ENCODE data around the gene PIEZO2.
"Not testable (repeated sequence)": the region's sequence is repeated elsewhere in the genome, so short reads cannot be mapped to it uniquely, and the experiment has no call there.

Gene PIEZO2

GRCh38 chr18:11147371-11147951 lies 1.9 kb downstream of the PIEZO2 start:
- Histone ChIP-seq H3K9me3 (ENCODE audit: control insufficient read depth, low read length) (no peaks in the 10 kb centered on the region), H3K4me1 (ENCODE audit: control insufficient read depth, insufficient read depth, low read length) (peaks cover 12% of the 10 kb centered on the region), H3K9ac (ENCODE audit: low read length) (no peak overlapping the region), H3K27me3 (ENCODE audit: control insufficient read depth, insufficient read depth, low read length) (peaks cover 57% of the 10 kb centered on the region), H3K4me3 (ENCODE audit: low read length) (no peak overlapping the region), H3K36me3 (ENCODE audit: control insufficient read depth, insufficient read depth, low read length) (no peaks in the 10 kb centered on the region)

GRCh38 chr18:11146947-11147345 lies 2.4 kb downstream of the PIEZO2 start:
- Histone ChIP-seq H3K36me3 (ENCODE audit: control insufficient read depth, insufficient read depth, low read length) (no peaks in the 10 kb centered on the region), H3K4me3 (ENCODE audit: low read length) (no peak overlapping the region), H3K9ac (ENCODE audit: low read length) (no peak overlapping the region), H3K4me1 (ENCODE audit: control insufficient read depth, insufficient read depth, low read length) (peaks cover 12% of the 10 kb centered on the region), H3K27me3 (ENCODE audit: control insufficient read depth, insufficient read depth, low read length) (peaks cover 57% of the 10 kb centered on the region), H3K9me3 (ENCODE audit: control insufficient read depth, low read length) (no peaks in the 10 kb centered on the region)

- peaks cover 12% of the 10 kb centered on the region for H3K4me1 ChIP-seq (ENCODE audit: control insufficient read depth, insufficient read depth, low read length)
- no peak overlapping the region for H3K4me3 ChIP-seq (ENCODE audit: low read length)
- H3K36me3 ChIP-seq (ENCODE audit: control insufficient read depth, insufficient read depth, low read length), result no peaks in the 10 kb centered on the region
- peaks cover 55% of the 10 kb centered on the region for H3K27me3 ChIP-seq (ENCODE audit: control insufficient read depth, insufficient read depth, low read length)
- H3K9me3 ChIP-seq (ENCODE audit: control insufficient read depth, low read length), result no peaks in the 10 kb centered on the region
- H3K9ac ChIP-seq (ENCODE audit: low read length), result no peak overlapping the region
These were observed 3.0 kb downstream of the PIEZO2 start for GRCh38 chr18:11146238-11146946.

- H3K4me3 ChIP-seq (ENCODE audit: low read length), result no peak overlapping the region
- peaks cover 12% of the 10 kb centered on the region for H3K4me1 ChIP-seq (ENCODE audit: control insufficient read depth, insufficient read depth, low read length)
- H3K9me3 ChIP-seq (ENCODE audit: control insufficient read depth, low read length), result no peaks in the 10 kb centered on the region
- peaks cover 47% of the 10 kb centered on the region for H3K27me3 ChIP-seq (ENCODE audit: control insufficient read depth, insufficient read depth, low read length)
- H3K36me3 ChIP-seq (ENCODE audit: control insufficient read depth, insufficient read depth, low read length), result no peaks in the 10 kb centered on the region
- H3K9ac ChIP-seq (ENCODE audit: low read length), result no peak overlapping the region
These were observed 3.8 kb downstream of the PIEZO2 start for GRCh38 chr18:11145413-11146191.

- Histone ChIP-seq H3K36me3 (ENCODE audit: control insufficient read depth, insufficient read depth, low read length) (no peaks in the 10 kb centered on the region), H3K9me3 (ENCODE audit: control insufficient read depth, low read length) (no peaks in the 10 kb centered on the region), H3K27me3 (ENCODE audit: control insufficient read depth, insufficient read depth, low read length) (no peaks in the 10 kb centered on the region), H3K4me1 (ENCODE audit: control insufficient read depth, insufficient read depth, low read length) (no peaks in the 10 kb centered on the region), H3K4me3 (ENCODE audit: low read length) (no peak overlapping the region), H3K9ac (ENCODE audit: low read length) (no peak overlapping the region)
These were observed 12.0 kb downstream of the PIEZO2 start for GRCh38 chr18:11137400-11137799.

- Histone ChIP-seq H3K9me3 (ENCODE audit: control insufficient read depth, low read length) (no peaks in the 10 kb centered on the region), H3K9ac (ENCODE audit: low read length) (no peak overlapping the region), H3K27me3 (ENCODE audit: control insufficient read depth, insufficient read depth, low read length) (no peaks in the 10 kb centered on the region), H3K36me3 (ENCODE audit: control insufficient read depth, insufficient read depth, low read length) (no peaks in the 10 kb centered on the region), H3K4me3 (ENCODE audit: low read length) (no peak overlapping the region), H3K4me1 (ENCODE audit: control insufficient read depth, insufficient read depth, low read length) (no peaks in the 10 kb centered on the region)
These were observed 13.1 kb downstream of the PIEZO2 start for GRCh38 chr18:11136241-11136640.

- Histone ChIP-seq H3K27me3 (ENCODE audit: control insufficient read depth, insufficient read depth, low read length) (no peaks in the 10 kb centered on the region), H3K4me1 (ENCODE audit: control insufficient read depth, insufficient read depth, low read length) (no peaks in the 10 kb centered on the region), H3K9ac (ENCODE audit: low read length) (no peak overlapping the region), H3K36me3 (ENCODE audit: control insufficient read depth, insufficient read depth, low read length) (no peaks in the 10 kb centered on the region), H3K9me3 (ENCODE audit: control insufficient read depth, low read length) (no peaks in the 10 kb centered on the region), H3K4me3 (ENCODE audit: low read length) (no peak overlapping the region)
These were observed 14.4 kb downstream of the PIEZO2 start for GRCh38 chr18:11134940-11135339.

GRCh38 chr18:11129059-11129458 lies 20.3 kb downstream of the PIEZO2 start:
- not testable (repeated sequence) for H3K36me3 ChIP-seq (ENCODE audit: control insufficient read depth, insufficient read depth, low read length); H3K9me3 ChIP-seq (ENCODE audit: control insufficient read depth, low read length); H3K9ac ChIP-seq (ENCODE audit: low read length); H3K4me3 ChIP-seq (ENCODE audit: low read length); H3K27me3 ChIP-seq (ENCODE audit: control insufficient read depth, insufficient read depth, low read length); H3K4me1 ChIP-seq (ENCODE audit: control insufficient read depth, insufficient read depth, low read length)

- Histone ChIP-seq H3K9me3 (ENCODE audit: control insufficient read depth, low read length) (no peaks in the 10 kb centered on the region), H3K4me1 (ENCODE audit: control insufficient read depth, insufficient read depth, low read length) (no peaks in the 10 kb centered on the region), H3K4me3 (ENCODE audit: low read length) (no peak overlapping the region), H3K9ac (ENCODE audit: low read length) (no peak overlapping the region), H3K27me3 (ENCODE audit: control insufficient read depth, insufficient read depth, low read length) (no peaks in the 10 kb centered on the region), H3K36me3 (ENCODE audit: control insufficient read depth, insufficient read depth, low read length) (no peaks in the 10 kb centered on the region)
These were observed 23.7 kb downstream of the PIEZO2 start for GRCh38 chr18:11125492-11126315.

GRCh38 chr18:11124054-11124453 lies 25.3 kb downstream of the PIEZO2 start:
- H3K9ac ChIP-seq (ENCODE audit: low read length), result no peak overlapping the region
- H3K9me3 ChIP-seq (ENCODE audit: control insufficient read depth, low read length), result no peaks in the 10 kb centered on the region
- H3K4me1 ChIP-seq (ENCODE audit: control insufficient read depth, insufficient read depth, low read length), result no peaks in the 10 kb centered on the region
- H3K27me3 ChIP-seq (ENCODE audit: control insufficient read depth, insufficient read depth, low read length), result no peaks in the 10 kb centered on the region
- H3K4me3 ChIP-seq (ENCODE audit: low read length), result no peak overlapping the region
- H3K36me3 ChIP-seq (ENCODE audit: control insufficient read depth, insufficient read depth, low read length), result no peaks in the 10 kb centered on the region

- Histone ChIP-seq H3K36me3 (ENCODE audit: control insufficient read depth, insufficient read depth, low read length) (no peaks in the 10 kb centered on the region), H3K9ac (ENCODE audit: low read length) (no peak overlapping the region), H3K27me3 (ENCODE audit: control insufficient read depth, insufficient read depth, low read length) (no peaks in the 10 kb centered on the region), H3K4me3 (ENCODE audit: low read length) (no peak overlapping the region), H3K4me1 (ENCODE audit: control insufficient read depth, insufficient read depth, low read length) (no peaks in the 10 kb centered on the region), H3K9me3 (ENCODE audit: control insufficient read depth, low read length) (no peaks in the 10 kb centered on the region)
These were observed 27.9 kb downstream of the PIEZO2 start for GRCh38 chr18:11121443-11121849.
